H9 (cell line): ENCODE results near the gene SDHB. TPM values are rescaled to one million over a fixed set of nuclear protein-coding genes. Genes with fewer than 3 reads are reported as not detected.

Experiments used
- DNase-seq: peaks from one replicate; pipeline ENCODE4 v3.0.0-alpha.2; 2017
- H2AFZ ChIP-seq: one replicate; pipeline ENCODE4 v1.6.1; 2013; ENCODE audit warnings: mild to moderate bottlenecking, low read length, control low read depth, moderate library complexity
- H2AK5ac ChIP-seq: 2 replicates; pipeline ENCODE4 v1.6.1; 2013; ENCODE audit warnings: low read length, control low read depth, mixed read lengths; ENCODE audit not compliant: insufficient read length
- H2BK120ac ChIP-seq: one replicate; pipeline ENCODE4 v1.6.1; 2013; ENCODE audit warnings: low read depth, mild to moderate bottlenecking, low read length, control low read depth, inconsistent platforms; ENCODE audit not compliant: poor library complexity, severe bottlenecking
- H2BK12ac ChIP-seq: 2 replicates; pipeline ENCODE4 v1.6.1; 2013; ENCODE audit warnings: low read length, control low read depth, mixed read lengths, low read depth; ENCODE audit not compliant: insufficient read length
- H2BK15ac ChIP-seq: 2 replicates; pipeline ENCODE4 v1.6.1; 2013; ENCODE audit warnings: low read depth, low read length, control low read depth
- H2BK20ac ChIP-seq: one replicate; pipeline ENCODE4 v1.6.1; 2013; ENCODE audit warnings: low read depth, mild to moderate bottlenecking, low read length, control low read depth, inconsistent platforms; ENCODE audit not compliant: poor library complexity, severe bottlenecking
- H2BK5ac ChIP-seq: 2 replicates; pipeline ENCODE4 v1.6.1; 2013; ENCODE audit warnings: low read length, control low read depth, mixed read lengths; ENCODE audit not compliant: insufficient read length
- H3K14ac ChIP-seq: 2 replicates; pipeline ENCODE4 v1.6.1; 2013; ENCODE audit warnings: low read length, control low read depth; ENCODE audit not compliant: insufficient read depth
- H3K18ac ChIP-seq: 2 replicates; pipeline ENCODE4 v1.6.1; 2013; ENCODE audit warnings: low read depth, mild to moderate bottlenecking, mixed read lengths, low read length, control low read depth; ENCODE audit not compliant: insufficient read length
- H3K23ac ChIP-seq: 2 replicates; pipeline ENCODE4 v1.6.1; 2013; ENCODE audit warnings: low read length, control low read depth, mixed read lengths, low read depth; ENCODE audit not compliant: insufficient read length
- H3K23me2 ChIP-seq: 2 replicates; pipeline ENCODE4 v1.6.1; 2013; ENCODE audit warnings: low read depth, mild to moderate bottlenecking, mixed read lengths, low read length, control low read depth; ENCODE audit not compliant: insufficient read length, poor library complexity, severe bottlenecking
- H3K27ac ChIP-seq: 2 replicates; pipeline ENCODE4 v1.5.1; 2013; ENCODE audit warnings: low read length, control low read depth, mixed read lengths, low read depth; ENCODE audit not compliant: insufficient read length
- H3K27me3 ChIP-seq: 2 replicates; pipeline ENCODE4 v1.6.1; 2013; ENCODE audit warnings: low read length, control low read depth, inconsistent platforms; ENCODE audit not compliant: insufficient read depth
- H3K4ac ChIP-seq: 2 replicates; pipeline ENCODE4 v1.6.1; 2013; ENCODE audit warnings: low read depth, mild to moderate bottlenecking, control low read depth, inconsistent platforms, low read length, moderate library complexity
- H3K4me1 ChIP-seq: 2 replicates; pipeline ENCODE4 v1.6.1; 2013; ENCODE audit warnings: low read length, control low read depth, inconsistent platforms; ENCODE audit not compliant: insufficient read depth
- H3K4me2 ChIP-seq: 2 replicates; pipeline ENCODE4 v1.6.1; 2013; ENCODE audit warnings: low read length, control low read depth, mixed read lengths; ENCODE audit not compliant: insufficient read length, insufficient read depth
- H3K56ac ChIP-seq: 2 replicates; pipeline ENCODE4 v1.6.1; 2013; ENCODE audit warnings: low read depth, mild to moderate bottlenecking, mixed read lengths, low read length, control low read depth; ENCODE audit not compliant: insufficient read length
- H3K79me1 ChIP-seq: 2 replicates; pipeline ENCODE4 v1.6.1; 2013; ENCODE audit warnings: low read depth, mild to moderate bottlenecking, moderate library complexity, low read length, control low read depth, inconsistent platforms; ENCODE audit not compliant: insufficient read depth, poor library complexity, severe bottlenecking
- H3K79me2 ChIP-seq: 2 replicates; pipeline ENCODE4 v1.6.1; 2013; ENCODE audit warnings: low read length, control low read depth, inconsistent platforms; ENCODE audit not compliant: insufficient read depth
- H3K9ac ChIP-seq: 2 replicates; pipeline ENCODE4 v1.6.1; 2013; ENCODE audit warnings: low read length, control low read depth, mixed read lengths; ENCODE audit not compliant: insufficient read length; ENCODE audit errors: extremely low read depth
- H3K9me3 ChIP-seq: one replicate; pipeline ENCODE4 v1.6.1; 2013; ENCODE audit warnings: low read depth, low read length, inconsistent platforms; ENCODE audit not compliant: control insufficient read depth
- H3T11ph ChIP-seq: one replicate; pipeline ENCODE4 v1.6.1; 2013; ENCODE audit warnings: mild to moderate bottlenecking, low read length, control low read depth, inconsistent platforms
- H4K20me1 ChIP-seq: one replicate; pipeline ENCODE4 v1.6.1; 2013; ENCODE audit not compliant: control insufficient read depth, insufficient read length, insufficient read depth
- H4K5ac ChIP-seq: 2 replicates; pipeline ENCODE4 v1.6.1; 2013; ENCODE audit warnings: low read depth, mild to moderate bottlenecking, mixed read lengths, low read length, control low read depth; ENCODE audit not compliant: insufficient read length
- H4K8ac ChIP-seq: replicated peaks from 2 replicates; pipeline ENCODE4 v1.6.1; 2013; ENCODE audit warnings: low read length, control low read depth, mixed read lengths, low read depth; ENCODE audit not compliant: insufficient read length
- H4K91ac ChIP-seq: 2 replicates; pipeline ENCODE4 v1.6.1; 2013; ENCODE audit warnings: low read depth, mild to moderate bottlenecking, moderate library complexity, mixed read lengths, low read length, control low read depth; ENCODE audit not compliant: insufficient read length
- H3K27ac Mint-ChIP-seq, 3 experiments: 2 replicates in 2 of 3; 3 replicates in 1 of 3; pipeline ENCODE4 v1.8.0; 2020 to 2021; ENCODE audit warnings: mixed read lengths in 3 of 3, mild to moderate bottlenecking in 1 of 3, moderate library complexity in 1 of 3
- H3K27me3 Mint-ChIP-seq: 2 replicates; pipeline ENCODE4 v1.8.0; 2021; ENCODE audit warnings: low read depth, mild to moderate bottlenecking, moderate library complexity, mixed read lengths
- H3K36me3 Mint-ChIP-seq, 3 experiments: 2 replicates in 2 of 3; 3 replicates in 1 of 3; pipeline ENCODE4 v1.8.0; 2020 to 2021; ENCODE audit warnings: low read depth in 3 of 3, mixed read lengths in 3 of 3; ENCODE audit not compliant: insufficient read depth in 1 of 3
- H3K4me1 Mint-ChIP-seq, 2 experiments: 2 replicates each; pipeline ENCODE4 v1.8.0; 2020; ENCODE audit warnings: mixed read lengths in 2 of 2
- H3K4me3 Mint-ChIP-seq, 2 experiments: 2 replicates in 1 of 2; 3 replicates in 1 of 2; pipeline ENCODE4 v1.8.0; 2020 to 2021; ENCODE audit warnings: mild to moderate bottlenecking in 2 of 2, mixed read lengths in 2 of 2, moderate library complexity in 1 of 2
- H3K9me3 Mint-ChIP-seq, 2 experiments: 2 replicates in 1 of 2; 3 replicates in 1 of 2; pipeline ENCODE4 v1.8.0; 2020; ENCODE audit warnings: mild to moderate bottlenecking in 2 of 2, mixed read lengths in 2 of 2, moderate library complexity in 1 of 2
- CTCF ChIP-seq: fragments of 200-600 bp; sonication (generic); conservative IDR thresholded peaks from 3 replicates; pipeline ENCODE4 v1.8.0; 2021; ENCODE audit warnings: antibody characterized with exemption, mild to moderate bottlenecking
- WGBS: extraction: QIAGEN DNeasy Blood & Tissue Kit; methylation state at CpG from one replicate; pipeline ENCODE4 v1.1.7; 2013; ENCODE audit warnings: missing lambda C conversion rate, low lambda C conversion rate, mixed read lengths; ENCODE audit not compliant: insufficient read length; ENCODE audit errors: extremely low coverage; 5-methylcytosine and 5-hydroxymethylcytosine counted together
- total RNA-seq: library from RNA; stranded (reverse); gene quantifications from 2 replicates; pipeline ENCODE4 v1.2.1, GENCODE V29; 2021

The SDHB gene
- total RNA-seq, 1 experiment from 2014 or later, result 77.5 TPM

- Mint-ChIP-seq H3K27ac (peak overlapping the region in 1 of 3 experiments; percentile 52; a peak in 2 of 7 replicates), H3K36me3 (peaks cover 17 to 52% (median 41%) of the 10 kb centered on the region in 3 experiments), H3K27me3 (no peaks in the 10 kb centered on the region), H3K9me3 (no peaks in the 10 kb centered on the region), H3K4me3 (no peak overlapping the region), H3K4me1 (peaks cover 12 to 24% of the 10 kb centered on the region in 2 experiments)
- Histone ChIP-seq H2BK20ac (no peak overlapping the region), H2AFZ (no peak overlapping the region), H4K91ac (no peak overlapping the region), H2BK15ac (no peak overlapping the region), H2BK12ac (no peak overlapping the region), H3K56ac (no peak overlapping the region), H3K18ac (no peak overlapping the region), H3K14ac (no peak overlapping the region), H3K23ac (no peak overlapping the region), H4K20me1 (no peaks in the 10 kb centered on the region), H3K27ac (no peak overlapping the region), H3T11ph (no peak overlapping the region), H3K4me1 (no peaks in the 10 kb centered on the region), H3K4me2 (no peak overlapping the region), H3K4ac (no peak overlapping the region), H3K9ac (no peak overlapping the region), H3K79me1 (no peaks in the 10 kb centered on the region), H2BK5ac (no peak overlapping the region), H3K23me2 (no peaks in the 10 kb centered on the region), H4K8ac (no peak overlapping the region), H3K9me3 (no peaks in the 10 kb centered on the region), H3K27me3 (no peaks in the 10 kb centered on the region), H4K5ac (no peak overlapping the region), H2AK5ac (no peak overlapping the region), H3K79me2 (no peaks in the 10 kb centered on the region), H2BK120ac (no peak overlapping the region)
- WGBS, result no CpG with 5 or more reads among the region's 28 CpGs
- DNase-seq, result no peak
- no peak for TF ChIP-seq CTCF
Measured at GRCh38 chr1:16970132-16970910, 83.5 kb downstream of the SDHB start.
